GM23338 (cell line): ENCODE measurements around the gene TAS2R13. TPM values are rescaled to one million over a fixed set of nuclear protein-coding genes. Genes with fewer than 3 reads are reported as not detected.

Experiments used
- ATAC-seq: fragments of 200-7000 bp; cut with Tn5 transposase; 3 replicates; pipeline ENCODE4 v1.9.1; 2020
- DNase-seq: peaks from one replicate; pipeline ENCODE4 v3.0.0-alpha.2; 2015; ENCODE audit warnings: low spot score
- H2AFZ ChIP-seq: fragments of 200-600 bp; sonication (generic); 2 replicates; pipeline ENCODE4 v1.8.0; 2016; ENCODE audit warnings: antibody characterized with exemption, mild to moderate bottlenecking, moderate library complexity
- H3F3A ChIP-seq: fragments of 200-600 bp; sonication (generic); replicated peaks from 2 replicates; pipeline ENCODE4 v1.8.0; 2017; ENCODE audit warnings: antibody characterized with exemption, mixed run types, low read depth
- H3K27ac ChIP-seq: fragments of 200-600 bp; sonication (generic); 2 replicates; pipeline ENCODE4 v1.6.1; 2016; ENCODE audit warnings: low read depth
- H3K27me3 ChIP-seq: fragments of 200-600 bp; sonication (generic); 2 replicates; pipeline ENCODE4 v1.8.0; 2016; ENCODE audit warnings: mild to moderate bottlenecking, mixed run types, moderate library complexity; ENCODE audit not compliant: insufficient read depth
- H3K36me3 ChIP-seq: fragments of 200-600 bp; sonication (generic); 2 replicates; pipeline ENCODE4 v1.8.0; 2016; ENCODE audit warnings: mild to moderate bottlenecking; ENCODE audit not compliant: insufficient read depth
- H3K4me1 ChIP-seq: fragments of 200-600 bp; sonication (generic); 2 replicates; pipeline ENCODE4 v1.8.0; 2016; ENCODE audit warnings: mild to moderate bottlenecking, moderate library complexity; ENCODE audit not compliant: insufficient read depth
- H3K4me2 ChIP-seq: fragments of 200-600 bp; sonication (generic); 2 replicates; pipeline ENCODE4 v1.7.1; 2017; ENCODE audit warnings: mixed run types
- H3K4me3 ChIP-seq: fragments of 200-600 bp; sonication (generic); 2 replicates; pipeline ENCODE4 v1.6.1; 2016; ENCODE audit warnings: mixed run types
- H3K79me2 ChIP-seq: fragments of 200-600 bp; sonication (generic); replicated peaks from 2 replicates; pipeline ENCODE4 v1.8.0; 2017; ENCODE audit warnings: mild to moderate bottlenecking; ENCODE audit not compliant: insufficient read depth
- H3K9me2 ChIP-seq: fragments of 200-600 bp; sonication (generic); 2 replicates; pipeline ENCODE4 v1.8.0; 2017; ENCODE audit not compliant: insufficient read depth
- H4K20me1 ChIP-seq: fragments of 200-600 bp; sonication (generic); replicated peaks from 2 replicates; pipeline ENCODE4 v1.8.0; 2017; ENCODE audit warnings: mild to moderate bottlenecking; ENCODE audit not compliant: insufficient read depth
- H3K27ac Mint-ChIP-seq: 2 replicates; pipeline ENCODE4 v1.8.0; 2020; ENCODE audit warnings: inconsistent platforms, mild to moderate bottlenecking, moderate library complexity, mixed read lengths
- H3K27me3 Mint-ChIP-seq: 3 replicates; pipeline ENCODE4 v1.8.0; 2022; ENCODE audit warnings: low read depth, mild to moderate bottlenecking, moderate library complexity, mixed read lengths, inconsistent platforms; ENCODE audit not compliant: insufficient read depth, poor library complexity
- H3K36me3 Mint-ChIP-seq: 3 replicates; pipeline ENCODE4 v1.8.0; 2021; ENCODE audit warnings: low read depth, mild to moderate bottlenecking, inconsistent platforms, moderate library complexity, mixed read lengths
- H3K4me1 Mint-ChIP-seq: 3 replicates; pipeline ENCODE4 v1.8.0; 2020; ENCODE audit warnings: mild to moderate bottlenecking, inconsistent platforms, mixed read lengths
- H3K4me3 Mint-ChIP-seq: 3 replicates; pipeline ENCODE4 v1.8.0; 2021; ENCODE audit warnings: moderate library complexity, mild to moderate bottlenecking, inconsistent platforms, mixed read lengths
- H3K9me3 Mint-ChIP-seq: 3 replicates; pipeline ENCODE4 v1.8.0; 2020; ENCODE audit warnings: moderate library complexity, mild to moderate bottlenecking, inconsistent platforms, mixed read lengths
- CREB1 ChIP-seq: fragments of 250-450 bp; sonication (Bioruptor Pico); IDR thresholded peaks from 2 replicates; pipeline ENCODE4 v1.5.0; 2020; ENCODE audit warnings: low read depth, mild to moderate bottlenecking, moderate library complexity
- CTCF ChIP-seq, 2 experiments: fragments of 200-600 bp in 1 of 2; sonication (generic) in 1 of 2; conservative IDR thresholded peaks; 2 replicates each; pipeline versions ENCODE4 v1.5.1 to v1.6.1; 2016 to 2017; ENCODE audit warnings: antibody characterized with exemption in 2 of 2, low read depth in 2 of 2, mild to moderate bottlenecking in 2 of 2, moderate library complexity in 1 of 2
- EZH2 ChIP-seq: fragments of 200-600 bp; sonication (generic); IDR thresholded peaks from one replicate; pipeline ENCODE4 v1.8.0; 2017; ENCODE audit warnings: antibody characterized with exemption, mild to moderate bottlenecking, low read depth; ENCODE audit not compliant: unreplicated experiment
- EZH2phosphoT487 ChIP-seq: fragments of 200-600 bp; sonication (generic); IDR thresholded peaks from one replicate; pipeline ENCODE4 v1.8.1; 2018; ENCODE audit warnings: antibody characterized with exemption; ENCODE audit not compliant: unreplicated experiment
- JUNB ChIP-seq: IDR thresholded peaks from one replicate; pipeline ENCODE4 v1.6.1; 2016; ENCODE audit warnings: antibody characterized with exemption; ENCODE audit not compliant: unreplicated experiment
- NANOG ChIP-seq: IDR thresholded peaks from 2 replicates; pipeline ENCODE4 v1.6.1; 2016; ENCODE audit warnings: antibody characterized with exemption, borderline replicate concordance
- POLR2AphosphoS5 ChIP-seq: IDR thresholded peaks from 2 replicates; pipeline ENCODE4 v1.6.1; 2016; ENCODE audit warnings: antibody characterized with exemption, low read depth
- REST ChIP-seq: IDR thresholded peaks from one replicate; pipeline ENCODE4 v1.6.1; 2018; ENCODE audit warnings: antibody characterized with exemption; ENCODE audit not compliant: unreplicated experiment
- STAT1 ChIP-seq: IDR thresholded peaks from one replicate; pipeline ENCODE4 v1.6.1; 2016; ENCODE audit warnings: antibody characterized with exemption; ENCODE audit not compliant: unreplicated experiment
- ZNF114 ChIP-seq: fragments of 250-450 bp; sonication (Bioruptor Pico); IDR thresholded peaks from 2 replicates; pipeline ENCODE4 v1.5.0; 2020; ENCODE audit warnings: mild to moderate bottlenecking, moderate library complexity
- ZNF331 ChIP-seq: fragments of 250-450 bp; sonication (Bioruptor Pico); IDR thresholded peaks from 2 replicates; pipeline ENCODE4 v1.5.0; 2020; ENCODE audit warnings: low read depth, mild to moderate bottlenecking, moderate library complexity
- long read RNA-seq: library from polyadenylated mRNA; unstranded; transcript quantifications from one replicate; pipeline ENCODE4 v2.0.0, GENCODE V29; 2020; ENCODE audit not compliant: unreplicated experiment
- polyA plus RNA-seq: library from polyadenylated mRNA; unstranded; fragments of >200 nt; fragmentation: Nextera tagmentation; extraction: Ambion mirVana; gene quantifications from 2 replicates; pipeline ENCODE4 v1.2.1, GENCODE V29; 2016
- total RNA-seq: library from RNA; depleted of rRNA; stranded (reverse); fragments of >200 nt; shearing (Covaris generic); gene quantifications from 2 replicates; pipeline ENCODE4 v1.2.3, GENCODE V29; 2014; rRNA removed
- TF ChIP-seq, protein P1 (sequence below): IDR thresholded peaks from 2 replicates; pipeline ENCODE4 v1.6.1; 2016; ENCODE audit warnings: antibody characterized with exemption
- TF ChIP-seq, protein P2 (sequence below): fragments of 250-450 bp; sonication (Bioruptor Pico); IDR thresholded peaks from 2 replicates; pipeline ENCODE4 v1.5.0; 2020; ENCODE audit warnings: mild to moderate bottlenecking, moderate library complexity

Gene TAS2R13
- 3.6 and 6.1 TPM in 2 replicates for total RNA-seq
- polyA plus RNA-seq = not detected in 2 replicates
- long read RNA-seq = 0 reads

GRCh38 chr12:10909462-10909861, at the start of gene TAS2R13:
TAS2R13 (minus strand) TSS chr12:10909562; CDS start chr12:10909298, 264 bp downstream.
- H3K27ac ChIP-seq = no peak within 1 kb of the TSS
- H3K4me3 ChIP-seq = no peak within 1 kb of the TSS
- no peaks in the 10 kb centered on the region for H3K79me2 ChIP-seq
- no peaks in the 10 kb centered on the region for H3K9me2 ChIP-seq
- no peak for TF ChIP-seq POLR2AphosphoS5
- no peak for TF ChIP-seq EZH2
- no peak for TF ChIP-seq ZNF114 (CRISPR knock-in tag)
- TF ChIP-seq, protein P1, sequence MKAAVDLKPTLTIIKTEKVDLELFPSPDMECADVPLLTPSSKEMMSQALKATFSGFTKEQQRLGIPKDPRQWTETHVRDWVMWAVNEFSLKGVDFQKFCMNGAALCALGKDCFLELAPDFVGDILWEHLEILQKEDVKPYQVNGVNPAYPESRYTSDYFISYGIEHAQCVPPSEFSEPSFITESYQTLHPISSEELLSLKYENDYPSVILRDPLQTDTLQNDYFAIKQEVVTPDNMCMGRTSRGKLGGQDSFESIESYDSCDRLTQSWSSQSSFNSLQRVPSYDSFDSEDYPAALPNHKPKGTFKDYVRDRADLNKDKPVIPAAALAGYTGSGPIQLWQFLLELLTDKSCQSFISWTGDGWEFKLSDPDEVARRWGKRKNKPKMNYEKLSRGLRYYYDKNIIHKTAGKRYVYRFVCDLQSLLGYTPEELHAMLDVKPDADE = no peak
- TF ChIP-seq NANOG = no peak
- TF ChIP-seq ZNF331 (CRISPR knock-in tag) = no peak
- no peak for TF ChIP-seq STAT1
- TF ChIP-seq JUNB = no peak
- TF ChIP-seq, protein P2, sequence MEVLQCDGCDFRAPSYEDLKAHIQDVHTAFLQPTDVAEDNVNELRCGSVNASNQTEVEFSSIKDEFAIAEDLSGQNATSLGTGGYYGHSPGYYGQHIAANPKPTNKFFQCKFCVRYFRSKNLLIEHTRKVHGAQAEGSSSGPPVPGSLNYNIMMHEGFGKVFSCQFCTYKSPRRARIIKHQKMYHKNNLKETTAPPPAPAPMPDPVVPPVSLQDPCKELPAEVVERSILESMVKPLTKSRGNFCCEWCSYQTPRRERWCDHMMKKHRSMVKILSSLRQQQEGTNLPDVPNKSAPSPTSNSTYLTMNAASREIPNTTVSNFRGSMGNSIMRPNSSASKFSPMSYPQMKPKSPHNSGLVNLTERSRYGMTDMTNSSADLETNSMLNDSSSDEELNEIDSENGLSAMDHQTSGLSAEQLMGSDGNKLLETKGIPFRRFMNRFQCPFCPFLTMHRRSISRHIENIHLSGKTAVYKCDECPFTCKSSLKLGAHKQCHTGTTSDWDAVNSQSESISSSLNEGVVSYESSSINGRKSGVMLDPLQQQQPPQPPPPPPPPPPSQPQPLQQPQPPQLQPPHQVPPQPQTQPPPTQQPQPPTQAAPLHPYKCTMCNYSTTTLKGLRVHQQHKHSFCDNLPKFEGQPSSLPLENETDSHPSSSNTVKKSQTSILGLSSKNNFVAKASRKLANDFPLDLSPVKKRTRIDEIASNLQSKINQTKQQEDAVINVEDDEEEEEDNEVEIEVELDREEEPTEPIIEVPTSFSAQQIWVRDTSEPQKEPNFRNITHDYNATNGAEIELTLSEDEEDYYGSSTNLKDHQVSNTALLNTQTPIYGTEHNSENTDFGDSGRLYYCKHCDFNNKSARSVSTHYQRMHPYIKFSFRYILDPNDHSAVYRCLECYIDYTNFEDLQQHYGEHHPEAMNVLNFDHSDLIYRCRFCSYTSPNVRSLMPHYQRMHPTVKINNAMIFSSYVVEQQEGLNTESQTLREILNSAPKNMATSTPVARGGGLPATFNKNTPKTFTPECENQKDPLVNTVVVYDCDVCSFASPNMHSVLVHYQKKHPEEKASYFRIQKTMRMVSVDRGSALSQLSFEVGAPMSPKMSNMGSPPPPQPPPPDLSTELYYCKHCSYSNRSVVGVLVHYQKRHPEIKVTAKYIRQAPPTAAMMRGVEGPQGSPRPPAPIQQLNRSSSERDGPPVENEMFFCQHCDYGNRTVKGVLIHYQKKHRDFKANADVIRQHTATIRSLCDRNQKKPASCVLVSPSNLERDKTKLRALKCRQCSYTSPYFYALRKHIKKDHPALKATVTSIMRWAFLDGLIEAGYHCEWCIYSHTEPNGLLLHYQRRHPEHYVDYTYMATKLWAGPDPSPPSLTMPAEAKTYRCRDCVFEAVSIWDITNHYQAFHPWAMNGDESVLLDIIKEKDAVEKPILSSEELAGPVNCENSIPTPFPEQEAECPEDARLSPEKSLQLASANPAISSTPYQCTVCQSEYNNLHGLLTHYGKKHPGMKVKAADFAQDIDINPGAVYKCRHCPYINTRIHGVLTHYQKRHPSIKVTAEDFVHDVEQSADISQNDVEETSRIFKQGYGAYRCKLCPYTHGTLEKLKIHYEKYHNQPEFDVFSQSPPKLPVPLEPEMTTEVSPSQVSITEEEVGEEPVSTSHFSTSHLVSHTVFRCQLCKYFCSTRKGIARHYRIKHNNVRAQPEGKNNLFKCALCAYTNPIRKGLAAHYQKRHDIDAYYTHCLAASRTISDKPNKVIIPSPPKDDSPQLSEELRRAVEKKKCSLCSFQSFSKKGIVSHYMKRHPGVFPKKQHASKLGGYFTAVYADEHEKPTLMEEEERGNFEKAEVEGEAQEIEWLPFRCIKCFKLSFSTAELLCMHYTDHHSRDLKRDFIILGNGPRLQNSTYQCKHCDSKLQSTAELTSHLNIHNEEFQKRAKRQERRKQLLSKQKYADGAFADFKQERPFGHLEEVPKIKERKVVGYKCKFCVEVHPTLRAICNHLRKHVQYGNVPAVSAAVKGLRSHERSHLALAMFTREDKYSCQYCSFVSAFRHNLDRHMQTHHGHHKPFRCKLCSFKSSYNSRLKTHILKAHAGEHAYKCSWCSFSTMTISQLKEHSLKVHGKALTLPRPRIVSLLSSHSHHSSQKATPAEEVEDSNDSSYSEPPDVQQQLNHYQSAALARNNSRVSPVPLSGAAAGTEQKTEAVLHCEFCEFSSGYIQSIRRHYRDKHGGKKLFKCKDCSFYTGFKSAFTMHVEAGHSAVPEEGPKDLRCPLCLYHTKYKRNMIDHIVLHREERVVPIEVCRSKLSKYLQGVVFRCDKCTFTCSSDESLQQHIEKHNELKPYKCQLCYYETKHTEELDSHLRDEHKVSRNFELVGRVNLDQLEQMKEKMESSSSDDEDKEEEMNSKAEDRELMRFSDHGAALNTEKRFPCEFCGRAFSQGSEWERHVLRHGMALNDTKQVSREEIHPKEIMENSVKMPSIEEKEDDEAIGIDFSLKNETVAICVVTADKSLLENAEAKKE = no peak
- no peak for TF ChIP-seq REST
- TF ChIP-seq EZH2phosphoT487 = no peak
- no peak for TF ChIP-seq CREB1
- no peak for TF ChIP-seq CTCF (conservative IDR thresholded peaks at IDR 0.05; ENCODE audit: low read depth in 2 of 2)
- Mint-ChIP-seq H3K9me3 (peaks cover 9% of the 10 kb centered on the region), H3K4me3 (no peak within 1 kb of the TSS), H3K27me3 (no peaks in the 10 kb centered on the region), H3K36me3 (peaks cover 13% of the 10 kb centered on the region; the same call in 2 of the 3 replicates), H3K27ac (no peak within 1 kb of the TSS), H3K4me1 (peaks cover 6% of the 10 kb centered on the region)
- no peak within 1 kb of the TSS for H2AFZ ChIP-seq
- no peaks in the 10 kb centered on the region for H4K20me1 ChIP-seq
- H3F3A ChIP-seq = no peaks in the 10 kb centered on the region
- H3K36me3 ChIP-seq = no peaks in the 10 kb centered on the region
- no peaks in the 10 kb centered on the region for H3K27me3 ChIP-seq
- peaks cover 13% of the 10 kb centered on the region for H3K4me1 ChIP-seq
- DNase-seq (no peak), ATAC-seq (no peak)
- H3K4me2 ChIP-seq = no peak within 1 kb of the TSS
